Stimulated activated naive CD8-positive, alpha-beta T cell treated with anti-CD3 and anti-CD28 coated beads, Interleukin-15, Interleukin-2, amounts not matched to agents 100 U/mL and 50 U/mL, for 24 hours (primary cell): ENCODE measurements around the gene FAM200B.

Experiments used
- ATAC-seq: fragments of 150-1000 bp; cut with Tn5 transposase; one replicate; pipeline ENCODE4 v1.10.0; 2021
- DNase-seq: peaks from one replicate; pipeline ENCODE4 v3.0.0; 2021

Gene FAM200B

GRCh38 chr4:15681372-15682241 is at the start of gene FAM200B:
FAM200B (plus strand) TSS chr4:15681827; CDS start chr4:15686978, 5,151 bp downstream.
- ATAC-seq, result peak; percentile 99
- DNase-seq, result peak; percentile 100

DNA sequence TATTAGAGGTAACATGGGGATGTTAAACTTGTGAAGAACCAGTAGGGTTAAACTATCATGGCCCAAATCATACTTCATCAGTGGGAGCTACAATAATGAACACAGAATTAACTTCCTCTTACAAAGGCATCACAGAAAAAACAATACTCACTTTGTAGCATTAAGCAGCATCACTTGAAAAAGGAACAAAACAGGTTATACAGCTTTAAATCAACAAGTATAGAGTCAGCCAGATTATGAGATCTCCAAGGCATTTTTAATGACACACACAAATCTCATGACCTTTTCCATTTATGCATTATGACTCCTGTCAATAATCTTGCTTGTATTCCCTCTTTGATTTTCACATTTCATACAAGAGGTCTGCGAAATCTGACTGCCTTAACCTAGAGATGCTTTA is 44.8 kb upstream of the FAM200B start:
- no peak for ATAC-seq
- DNase-seq, result no peak

GRCh38 chr4:15638418-15638817 is 43.2 kb upstream of the FAM200B start:
- ATAC-seq (no peak), DNase-seq (no peak)

DNA sequence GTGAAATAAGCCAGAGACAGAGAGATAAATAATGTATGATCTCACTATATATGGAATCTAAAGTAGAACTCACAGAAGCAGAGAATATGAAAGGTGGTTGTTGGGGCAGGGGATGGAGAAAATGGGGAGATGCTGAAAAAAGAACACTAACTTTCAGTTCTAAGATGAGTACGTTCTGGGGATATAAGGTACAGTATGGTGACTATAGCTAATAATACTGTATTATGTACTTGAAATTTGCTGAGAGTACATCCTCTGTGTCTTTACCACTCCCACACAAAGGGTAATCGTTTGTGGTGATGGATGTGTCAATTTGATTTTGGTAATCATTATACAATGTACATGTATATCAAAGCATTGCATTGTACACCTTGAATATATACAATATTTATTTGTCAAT is 33.0 kb upstream of the FAM200B start:
- DNase-seq, result no peak
- ATAC-seq, result peak; percentile 29

DNA sequence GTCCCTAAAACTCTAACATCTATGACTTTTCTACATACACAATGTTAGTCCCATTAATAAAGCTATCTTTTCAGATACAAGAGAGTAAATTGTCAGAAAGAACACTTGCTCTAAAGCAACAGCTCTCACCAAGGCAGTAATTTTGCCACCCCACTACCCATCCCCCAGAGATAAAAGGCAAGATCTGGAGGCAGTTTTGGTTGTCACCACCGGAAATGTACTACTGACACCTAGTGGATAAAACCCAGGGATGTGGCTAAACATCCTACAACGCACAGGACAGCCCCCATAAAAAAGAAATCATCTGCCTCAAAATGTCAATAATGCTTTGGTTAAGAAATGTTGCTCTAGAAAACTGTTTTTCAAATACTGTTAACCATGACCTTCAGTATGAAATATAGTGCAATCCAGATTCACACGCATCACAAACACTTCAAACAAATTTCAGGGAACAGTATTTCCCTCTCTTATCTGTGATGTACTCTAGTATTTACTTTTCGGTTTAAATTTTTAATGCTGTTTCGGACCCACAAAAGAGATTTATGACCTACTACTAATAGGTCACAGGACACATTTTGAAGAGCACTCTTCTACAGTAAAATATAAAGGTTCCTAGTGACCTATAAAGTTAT is 31.6 kb upstream of the FAM200B start:
- peak; percentile 48 for DNase-seq
- peak; percentile 50 for ATAC-seq

DNA sequence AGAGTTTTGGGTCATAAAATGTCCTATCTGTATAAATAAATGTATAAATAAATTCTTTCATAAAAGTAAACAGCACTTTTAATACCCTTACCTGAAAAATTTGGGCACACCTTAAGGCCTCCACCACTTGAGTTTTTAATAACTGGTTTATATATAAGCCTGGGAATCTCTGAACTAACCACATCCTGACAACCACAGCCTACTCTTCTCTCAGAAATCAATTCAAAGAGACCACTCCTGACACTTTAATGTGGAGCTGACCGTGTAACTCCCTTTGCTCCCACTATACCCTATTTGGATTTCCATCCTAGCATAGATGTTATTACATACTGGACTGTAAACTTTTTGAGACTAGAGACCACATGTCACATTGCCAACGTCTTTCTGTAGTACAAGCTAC is 30.0 kb upstream of the FAM200B start:
- no peak for ATAC-seq
- no peak for DNase-seq

DNA sequence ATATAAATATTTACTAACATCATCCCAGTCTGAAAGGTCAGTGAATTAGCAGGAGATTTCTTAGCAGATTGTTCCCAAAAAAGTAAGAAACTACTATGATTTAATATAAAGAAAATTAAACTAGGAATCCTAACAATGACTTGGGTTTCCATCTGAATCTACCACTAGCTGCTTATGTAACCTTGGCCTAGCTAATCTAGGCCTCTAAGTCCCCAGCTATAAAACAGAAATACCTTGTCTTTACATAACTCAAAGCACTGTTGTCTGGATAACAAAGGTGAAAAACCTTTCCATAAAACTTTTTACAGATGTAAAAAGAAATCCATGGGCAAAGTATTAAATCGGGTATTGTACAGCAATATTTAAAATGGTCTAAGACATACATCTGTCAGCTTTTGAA is 29.4 kb upstream of the FAM200B start:
- no peak for ATAC-seq
- no peak for DNase-seq

DNA sequence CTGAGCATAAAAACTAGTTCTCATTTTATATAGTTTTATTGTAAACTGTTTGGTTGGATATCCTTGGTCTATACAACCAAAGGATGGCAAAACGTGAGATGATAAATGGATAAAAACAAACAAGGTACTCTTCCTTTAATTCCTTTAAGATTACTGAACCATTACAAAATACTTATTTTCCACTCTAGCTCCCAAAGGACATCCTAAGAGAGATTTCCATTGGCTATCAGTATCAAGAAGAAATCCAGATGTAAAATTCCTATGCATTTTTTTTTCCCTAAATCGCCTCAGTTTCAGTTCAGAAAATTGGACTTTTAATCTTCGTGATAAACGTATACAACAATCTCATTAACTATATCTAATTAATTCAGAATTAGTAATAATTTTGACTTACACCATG is 28.8 kb upstream of the FAM200B start:
- no peak for DNase-seq
- no peak for ATAC-seq

- DNase-seq, result no peak
- no peak for ATAC-seq
These were observed 28.2 kb upstream of the FAM200B start for GRCh38 chr4:15653420-15653819.

DNA sequence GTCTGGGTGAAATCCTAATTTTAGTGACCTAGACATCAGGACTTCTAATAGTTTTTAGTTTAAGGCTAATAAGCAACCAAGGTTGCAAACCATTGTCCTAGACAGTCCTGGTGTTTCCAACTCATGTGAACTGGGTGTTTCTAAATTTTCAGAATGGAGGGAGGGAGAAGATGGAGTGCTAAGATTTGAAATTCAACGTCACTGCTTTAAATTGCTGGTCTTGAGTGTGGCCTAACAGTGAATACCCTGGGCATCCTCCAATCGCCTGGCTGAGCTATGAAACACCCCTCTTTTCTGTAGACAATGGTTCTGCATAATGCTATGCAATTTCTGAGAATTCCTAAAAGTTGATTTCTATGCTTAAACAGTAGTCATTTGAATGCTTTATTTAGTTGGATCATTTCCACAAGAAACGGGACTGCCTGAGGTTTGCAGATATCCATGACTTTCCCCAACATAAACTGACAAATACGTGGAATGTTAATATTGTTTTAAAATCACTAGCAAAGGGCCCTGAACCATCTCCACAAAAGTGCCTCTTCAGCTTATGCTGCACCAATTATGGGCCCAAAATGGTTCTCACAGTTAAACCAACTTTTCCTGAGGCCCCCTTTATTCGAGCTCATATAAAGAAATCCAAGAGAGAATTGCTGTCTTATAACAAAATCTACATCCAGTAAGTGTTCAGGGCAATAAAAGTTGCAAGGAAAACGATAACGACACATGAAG is 27.6 kb upstream of the FAM200B start:
- DNase-seq (peak; percentile 32), ATAC-seq (peak; percentile 32)

- ATAC-seq (peak; percentile 45), DNase-seq (peak; percentile 60)
These were observed 26.9 kb upstream of the FAM200B start for GRCh38 chr4:15654593-15655222.

DNA sequence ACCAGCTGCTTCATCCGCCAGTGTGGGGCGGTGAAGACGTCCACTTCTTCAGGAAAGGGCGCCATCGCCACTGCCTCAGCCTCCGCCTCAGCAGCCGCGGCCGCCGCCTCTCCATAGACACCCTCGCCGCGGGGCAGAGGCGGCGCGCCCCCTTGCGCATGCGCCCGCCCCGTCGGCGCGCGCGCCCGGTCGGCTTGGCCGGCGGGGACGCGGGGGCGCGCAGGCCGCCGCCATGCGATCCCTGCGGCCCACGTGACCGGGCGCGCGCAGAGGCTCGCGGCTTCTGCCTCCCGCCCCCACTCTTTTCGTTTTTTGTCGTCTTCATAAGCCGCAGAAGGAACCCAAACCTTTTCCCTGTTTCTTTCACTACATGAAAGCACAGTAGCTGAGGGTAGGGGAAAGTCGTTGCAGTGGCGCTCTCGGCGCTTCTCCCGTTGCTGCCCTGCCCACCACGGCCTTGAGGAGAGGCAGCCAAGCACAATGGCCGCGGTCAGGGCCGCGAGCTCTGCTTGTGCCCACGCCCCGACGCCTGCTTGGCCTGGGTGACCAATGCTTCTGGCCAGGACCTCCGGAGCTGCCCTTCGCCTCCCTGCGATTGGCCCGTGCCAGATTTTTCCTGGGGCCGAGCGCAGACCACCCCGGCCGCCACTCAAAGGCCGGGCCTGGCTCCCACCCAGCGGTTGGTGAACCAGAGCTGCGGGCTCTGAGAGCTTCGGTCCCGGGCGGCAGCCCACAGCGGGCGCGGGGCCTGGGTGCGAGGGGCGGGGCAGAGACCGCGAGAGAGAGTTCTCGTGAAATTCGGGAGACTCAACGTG is 26.2 kb upstream of the FAM200B start, which contains the start of gene FBXL5:
Gene FBXL5 (minus strand): TSS at position 135 of the 815 bp plus-strand sequence. CDS start 70 bp downstream, at position 65.
- ATAC-seq, result peak; percentile 75
- DNase-seq, result peak; percentile 85

GRCh38 chr4:15656038-15656470 is 25.6 kb upstream of the FAM200B start:
- ATAC-seq (no peak), DNase-seq (no peak)

DNA sequence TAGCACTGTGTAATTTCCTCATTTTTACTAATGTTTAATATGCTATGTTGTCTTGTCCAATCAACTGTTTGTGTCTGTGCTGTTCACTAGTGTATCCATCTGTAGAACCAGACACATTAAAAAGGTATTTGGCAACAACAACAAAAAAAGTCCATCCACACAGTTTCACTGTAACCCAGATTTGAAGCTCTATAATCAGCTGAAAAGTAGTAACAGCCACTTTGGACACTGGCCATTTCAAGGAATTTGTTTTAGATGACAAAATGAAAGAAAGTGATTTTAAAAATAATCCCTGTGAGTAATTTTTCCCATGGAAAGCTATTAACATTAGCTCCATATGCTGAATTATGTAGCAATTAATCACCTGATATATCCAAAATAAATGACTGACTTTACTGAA is 24.3 kb upstream of the FAM200B start:
- ATAC-seq (no peak), DNase-seq (no peak)

GRCh38 chr4:15658136-15658770 is 23.4 kb upstream of the FAM200B start:
- ATAC-seq (no peak), DNase-seq (no peak)

DNA sequence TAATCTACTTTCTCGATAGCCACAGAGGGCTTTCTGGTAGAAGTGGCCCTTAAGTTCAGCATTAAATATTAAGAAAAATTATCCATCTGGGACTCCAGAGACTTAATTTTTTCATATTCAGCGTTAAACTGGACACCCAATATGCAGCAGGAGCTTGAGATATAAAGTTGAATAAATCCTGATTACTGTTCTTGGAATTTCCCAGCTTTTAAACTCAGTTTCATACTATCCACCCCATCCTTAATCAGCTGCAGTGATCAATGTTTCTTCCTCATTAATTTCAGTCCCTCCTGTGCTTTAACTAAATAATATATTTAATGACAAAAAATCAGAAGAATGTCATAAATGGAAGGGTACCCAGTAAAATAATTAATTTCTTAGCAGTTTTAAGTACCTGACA is 22.8 kb upstream of the FAM200B start:
- no peak for ATAC-seq
- no peak for DNase-seq

DNA sequence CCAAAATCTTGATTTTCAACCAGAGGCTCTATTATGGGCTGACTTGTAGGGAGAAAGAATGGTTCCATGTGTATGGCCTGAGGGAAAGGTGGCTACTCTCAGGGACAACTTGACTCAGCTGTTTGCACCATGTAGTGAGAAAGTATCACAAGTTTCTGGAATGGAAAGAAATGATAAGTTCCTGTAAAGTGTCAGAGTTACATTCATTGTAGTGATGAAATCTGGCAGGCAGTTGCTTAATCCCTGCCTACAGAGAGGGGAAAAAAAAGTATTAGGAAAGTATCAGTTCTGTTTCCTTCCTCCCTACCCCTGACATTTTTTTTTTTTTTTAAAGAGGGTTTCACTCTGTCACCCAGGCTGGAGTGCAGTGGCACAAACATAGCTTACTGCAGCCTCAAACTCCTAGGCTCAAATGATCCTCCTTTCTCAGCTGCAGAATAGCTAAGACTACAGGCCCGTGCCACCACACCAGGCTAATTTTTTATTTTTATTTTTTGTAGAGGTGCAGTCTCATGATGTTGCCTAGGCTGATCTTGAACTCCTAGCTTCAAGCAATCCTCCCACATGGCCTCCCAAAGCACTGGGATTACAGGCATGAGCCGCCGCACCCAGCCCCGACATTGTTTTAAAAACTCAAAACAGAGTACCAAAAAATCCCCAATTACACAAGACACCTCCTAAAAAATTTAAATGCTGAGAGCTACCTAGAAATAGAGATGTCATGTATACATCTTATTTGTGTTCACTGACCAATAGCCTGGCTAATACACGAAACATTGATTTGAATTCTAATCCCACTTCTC is 21.7 kb upstream of the FAM200B start:
- ATAC-seq (peak; percentile 65), DNase-seq (no peak)

DNA sequence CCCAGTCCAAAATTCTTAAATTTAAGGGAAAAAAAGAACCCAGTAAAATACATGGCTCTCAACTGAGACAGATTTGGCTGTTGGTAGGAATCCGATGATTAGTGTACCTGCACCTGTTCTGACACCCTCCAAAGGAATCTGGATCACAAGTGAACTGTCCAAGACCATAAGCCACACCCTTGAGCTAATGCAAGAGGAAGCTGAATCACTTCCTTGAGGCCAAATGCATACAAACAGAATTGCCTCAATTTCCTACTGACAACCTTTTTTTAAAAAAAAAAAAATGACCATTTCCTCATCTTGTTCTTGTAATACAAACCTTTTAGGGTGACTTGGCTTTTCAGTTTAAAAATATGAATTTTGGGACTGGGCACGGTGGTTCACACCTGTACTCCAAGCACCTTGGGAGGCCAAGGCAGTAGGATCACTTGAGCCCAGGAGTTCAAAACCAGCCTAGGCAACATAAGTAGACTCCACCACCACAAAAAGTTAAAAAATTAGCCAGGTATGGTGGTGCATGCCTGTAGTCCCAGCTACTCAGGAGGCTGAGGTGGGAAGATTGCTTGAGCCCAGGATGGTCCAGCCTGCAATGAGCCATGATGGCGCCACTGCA is 15.8 kb upstream of the FAM200B start:
- DNase-seq (no peak), ATAC-seq (no peak)

DNA sequence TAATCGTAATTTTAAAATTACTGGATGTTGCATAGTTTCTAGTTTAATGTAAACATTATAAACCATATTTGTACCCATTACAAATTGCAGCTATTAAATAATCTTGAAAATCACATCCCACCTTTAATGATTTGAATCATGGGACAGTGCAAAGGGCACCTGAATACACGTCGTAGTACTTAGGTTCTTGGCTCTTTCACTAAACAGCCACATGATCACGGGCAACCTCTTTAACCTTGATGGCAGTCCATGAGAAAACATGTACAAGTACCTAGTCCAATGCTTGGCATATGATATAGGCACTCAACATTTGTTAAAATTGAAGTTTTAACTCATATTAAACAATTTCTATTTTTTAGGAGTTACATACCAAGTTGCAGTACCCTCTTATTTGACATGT is 14.6 kb upstream of the FAM200B start:
- DNase-seq (no peak), ATAC-seq (no peak)
